Smooth muscle cell (in vitro differentiated cells): ENCODE measurements around the gene DSTYK. TPM values are rescaled to one million over a fixed set of nuclear protein-coding genes. Genes with fewer than 3 reads are reported as not detected.

Experiments
- DNase-seq: peaks from one replicate; lab custom pipeline; 2025; ENCODE audit not compliant: unreplicated experiment; lab: John Stamatoyannopoulos, UW
- H2AFZ ChIP-seq: fragments of 200-600 bp; sonication (generic); 2 replicates; pipeline ENCODE4 v1.6.0; 2016; ENCODE audit warnings: antibody characterized with exemption, low read depth, mild to moderate bottlenecking
- H3F3A ChIP-seq: fragments of 200-600 bp; sonication (generic); 2 replicates; pipeline ENCODE4 v1.6.0; 2017; ENCODE audit warnings: antibody characterized with exemption, low read depth
- H3K27ac ChIP-seq: fragments of 200-600 bp; sonication (generic); 2 replicates; pipeline ENCODE4 v1.5.1; 2016; ENCODE audit warnings: low read depth, mild to moderate bottlenecking
- H3K27me3 ChIP-seq: fragments of 200-600 bp; sonication (generic); 2 replicates; pipeline ENCODE4 v1.6.1; 2016; ENCODE audit warnings: low read depth, mild to moderate bottlenecking
- H3K36me3 ChIP-seq: fragments of 200-600 bp; sonication (generic); 2 replicates; pipeline ENCODE4 v1.5.1; 2016; ENCODE audit warnings: low read depth
- H3K4me1 ChIP-seq: fragments of 200-600 bp; sonication (generic); 2 replicates; pipeline ENCODE4 v1.5.1; 2016; ENCODE audit warnings: low read depth
- H3K4me2 ChIP-seq: fragments of 200-600 bp; sonication (generic); 2 replicates; pipeline ENCODE4 v1.6.0; 2016; ENCODE audit warnings: mild to moderate bottlenecking
- H3K4me3 ChIP-seq: fragments of 200-600 bp; sonication (generic); 2 replicates; pipeline ENCODE4 v1.5.1; 2016; ENCODE audit warnings: mild to moderate bottlenecking
- H3K79me2 ChIP-seq: fragments of 200-600 bp; sonication (generic); 2 replicates; pipeline ENCODE4 v1.6.0; 2016; ENCODE audit warnings: low read depth, mild to moderate bottlenecking
- H3K9ac ChIP-seq: fragments of 200-600 bp; sonication (generic); 2 replicates; pipeline ENCODE4 v1.6.0; 2016; ENCODE audit warnings: low read depth
- H3K9me3 ChIP-seq: fragments of 200-600 bp; sonication (generic); replicated peaks from 2 replicates; pipeline ENCODE4 v1.5.1; 2016; ENCODE audit warnings: low read depth
- H4K20me1 ChIP-seq: fragments of 200-600 bp; sonication (generic); 2 replicates; pipeline ENCODE4 v1.6.0; 2016; ENCODE audit warnings: low read depth
- CTCF ChIP-seq: fragments of 200-600 bp; sonication (generic); IDR thresholded peaks from 2 replicates; pipeline ENCODE4 v1.5.1; 2017; ENCODE audit warnings: borderline replicate concordance, mild to moderate bottlenecking, antibody characterized with exemption; ENCODE audit not compliant: insufficient read depth, poor library complexity, severe bottlenecking
- WGBS: methylation state at CpG from one replicate; pipeline ENCODE4 v1.1.7; 2016; ENCODE audit warnings: low lambda C conversion rate; 5-methylcytosine and 5-hydroxymethylcytosine counted together
- polyA plus RNA-seq: library from polyadenylated mRNA; unstranded; fragments of >200 nt; fragmentation: Nextera tagmentation; extraction: Ambion mirVana; gene quantifications from 2 replicates; pipeline ENCODE4 v1.2.1, GENCODE V29; 2016
- total RNA-seq: library from RNA; depleted of rRNA; stranded (reverse); fragments of >200 nt; gene quantifications from 2 replicates; pipeline ENCODE4 v1.2.3, GENCODE V29; 2014

The DSTYK gene
- total and polyA plus RNA-seq, 2 experiments from 2014 or later = 6.9 to 8.7 TPM

- DNase-seq = no peak
- H3K9me3 ChIP-seq = no peaks in the 10 kb centered on the region
- H3K4me2 ChIP-seq = no peak overlapping the region
- TF ChIP-seq CTCF = no peak
- no peak overlapping the region for H3K4me3 ChIP-seq
- no peak overlapping the region for H2AFZ ChIP-seq
- no peaks in the 10 kb centered on the region for H4K20me1 ChIP-seq
- no peaks in the 10 kb centered on the region for H3K36me3 ChIP-seq
- H3K79me2 ChIP-seq = peaks cover 9% of the 10 kb centered on the region
- no peaks in the 10 kb centered on the region for H3F3A ChIP-seq
- peaks cover 8% of the 10 kb centered on the region for H3K27me3 ChIP-seq
- no peak overlapping the region for H3K27ac ChIP-seq
- no peak overlapping the region for H3K9ac ChIP-seq
- 83% methylated on average over 1 of the region's 1 CpG for WGBS
- no peaks in the 10 kb centered on the region for H3K4me1 ChIP-seq
Measured at GRCh38 chr1:205214756-205215155, 3.3 kb upstream of the DSTYK start.

GRCh38 chr1:205211839-205212536 lies 486 bp upstream of the DSTYK start:
- Histone ChIP-seq H3F3A (no peaks in the 10 kb centered on the region), H3K9me3 (no peaks in the 10 kb centered on the region), H2AFZ (peak overlapping the region; percentile 92), H3K27ac (no peak overlapping the region), H3K79me2 (peaks cover 34% of the 10 kb centered on the region), H3K4me3 (peak overlapping the region; percentile 94), H3K36me3 (no peaks in the 10 kb centered on the region), H3K4me2 (peak overlapping the region; percentile 96), H3K9ac (peak overlapping the region; percentile 76), H3K4me1 (no peaks in the 10 kb centered on the region), H3K27me3 (peaks cover 8% of the 10 kb centered on the region), H4K20me1 (peaks cover 16% of the 10 kb centered on the region)
- no peak for TF ChIP-seq CTCF
- DNase-seq = no peak
- WGBS = 65% methylated on average over 13 of the region's 13 CpGs

DNA sequence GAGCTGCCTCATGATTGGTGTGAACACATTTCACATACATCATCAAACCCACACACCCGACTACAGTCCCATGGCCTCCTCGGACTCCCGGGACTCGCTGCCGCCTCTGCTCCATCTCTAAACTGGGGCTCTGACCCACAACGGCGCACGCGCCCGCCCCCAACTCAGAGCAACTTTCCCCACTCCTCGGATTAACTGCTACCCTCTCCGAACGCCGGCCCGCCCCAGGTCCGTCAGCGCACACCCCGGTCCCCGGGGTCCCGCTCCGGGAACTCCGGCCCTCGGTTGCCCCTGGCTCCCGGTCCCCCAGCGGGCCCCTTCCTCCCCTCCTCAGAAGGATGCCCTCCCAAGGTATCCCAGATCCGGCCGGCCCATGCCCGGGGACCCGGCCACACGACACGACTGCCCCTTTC lies 740 bp downstream of the DSTYK start:
- peak overlapping the region; percentile 94 for H3K4me3 ChIP-seq
- H3K27me3 ChIP-seq = peaks cover 8% of the 10 kb centered on the region
- DNase-seq = no peak
- peak overlapping the region; percentile 76 for H3K9ac ChIP-seq
- no peak for TF ChIP-seq CTCF
- H3K9me3 ChIP-seq = no peaks in the 10 kb centered on the region
- no peaks in the 10 kb centered on the region for H3F3A ChIP-seq
- H3K79me2 ChIP-seq = peaks cover 43% of the 10 kb centered on the region
- H3K27ac ChIP-seq = peak overlapping the region; percentile 67
- no peaks in the 10 kb centered on the region for H3K36me3 ChIP-seq
- WGBS = under 1% methylated on average over 17 of the region's 31 CpGs
- peaks cover 23% of the 10 kb centered on the region for H4K20me1 ChIP-seq
- peak overlapping the region; percentile 96 for H3K4me2 ChIP-seq
- no peaks in the 10 kb centered on the region for H3K4me1 ChIP-seq
- H2AFZ ChIP-seq = peak overlapping the region; percentile 92

DNA sequence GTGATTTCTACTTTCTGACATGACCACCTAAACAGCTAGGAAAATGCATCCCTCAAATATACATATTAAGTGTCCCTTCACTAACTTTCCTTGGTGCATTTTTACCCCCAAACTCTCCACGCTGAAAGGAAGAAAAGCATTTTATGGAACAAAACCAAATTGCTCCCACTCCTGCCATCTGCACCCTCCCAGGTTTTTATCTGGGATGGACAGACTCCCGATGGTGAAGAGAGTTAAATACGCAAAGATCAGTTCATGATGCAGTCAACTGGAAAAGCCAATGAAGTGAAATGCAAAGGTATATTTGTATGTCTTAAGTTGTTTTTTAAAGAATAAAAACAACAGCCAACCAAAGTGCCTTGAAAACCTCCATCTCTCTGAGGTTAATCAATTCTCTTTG lies 2.7 kb downstream of the DSTYK start:
- WGBS = 94% methylated on average over 3 of the region's 3 CpGs
- TF ChIP-seq CTCF = no peak
- peaks cover 53% of the 10 kb centered on the region for H3K79me2 ChIP-seq
- no peak overlapping the region for H3K4me3 ChIP-seq
- DNase-seq = no peak
- H3K36me3 ChIP-seq = no peaks in the 10 kb centered on the region
- H2AFZ ChIP-seq = no peak overlapping the region
- peaks cover 39% of the 10 kb centered on the region for H4K20me1 ChIP-seq
- peaks cover 8% of the 10 kb centered on the region for H3K4me1 ChIP-seq
- H3F3A ChIP-seq = no peaks in the 10 kb centered on the region
- no peak overlapping the region for H3K27ac ChIP-seq
- H3K4me2 ChIP-seq = no peak overlapping the region
- H3K9ac ChIP-seq = no peak overlapping the region
- H3K9me3 ChIP-seq = no peaks in the 10 kb centered on the region
- H3K27me3 ChIP-seq = no peaks in the 10 kb centered on the region
